HepG2 (cell line): ENCODE data around the gene RETREG2. TPM values are rescaled to one million over a fixed set of nuclear protein-coding genes. Genes with fewer than 3 reads are reported as not detected.
A peak's percentile ranks its signal among the peaks of the same experiment; 100 is the strongest.

ENCODE experiments used
- CC2D1A ChIP-seq: sonication (generic); formaldehyde crosslinking; IDR thresholded peaks from 2 replicates; pipeline ENCODE4 v1.8.1; 2023; ENCODE audit warnings: mild to moderate bottlenecking, missing genetic modification reagents
- CCDC6 ChIP-seq: sonication (generic); formaldehyde crosslinking; IDR thresholded peaks from 2 replicates; pipeline ENCODE4 v1.8.1; 2022; ENCODE audit warnings: mild to moderate bottlenecking, missing genetic modification reagents, moderate library complexity
- ERF ChIP-seq: IDR thresholded peaks from 2 replicates; pipeline ENCODE4 v1.6.1; 2018; ENCODE audit warnings: missing biosample characterization, missing genetic modification reagents
- IRF2 ChIP-seq: IDR thresholded peaks from 2 replicates; pipeline ENCODE4 v1.6.1; 2018; ENCODE audit warnings: missing genetic modification reagents, missing compliant biosample characterization
- MED13 ChIP-seq: sonication (generic); formaldehyde crosslinking; IDR thresholded peaks from 2 replicates; pipeline ENCODE4 v1.5.0; 2020; ENCODE audit warnings: missing genetic modification reagents
- NFYB ChIP-seq: sonication (generic); formaldehyde crosslinking; IDR thresholded peaks from 2 replicates; pipeline ENCODE4 v1.4.0; 2020; ENCODE audit warnings: missing genetic modification reagents
- RARA ChIP-seq: IDR thresholded peaks from 2 replicates; pipeline ENCODE4 v1.6.1; 2016; ENCODE audit warnings: missing genetic modification reagents, missing compliant biosample characterization
- SOX13 ChIP-seq, 3 experiments: fragments of 450-650 bp in 1 of 3; sonication (generic) in 1 of 3; formaldehyde crosslinking in 1 of 3; IDR thresholded peaks in 2 of 3; conservative IDR thresholded peaks in 1 of 3; 2 replicates each; pipeline versions ENCODE4 v1.5.0 to v1.6.1; 2016 to 2020; ENCODE audit warnings: antibody characterized with exemption in 1 of 3, mild to moderate bottlenecking in 1 of 3, missing compliant biosample characterization in 1 of 3, missing genetic modification reagents in 1 of 3, moderate library complexity in 1 of 3
- STAG1 ChIP-seq: sonication (generic); formaldehyde crosslinking; IDR thresholded peaks from 2 replicates; pipeline ENCODE4 v1.4.0; 2020; ENCODE audit warnings: missing genetic modification reagents
- TFDP2 ChIP-seq: sonication (generic); formaldehyde crosslinking; IDR thresholded peaks from 2 replicates; pipeline ENCODE4 v1.4.0; 2020; ENCODE audit warnings: missing genetic modification reagents
- ZBTB49 ChIP-seq: sonication (generic); formaldehyde crosslinking; IDR thresholded peaks from 2 replicates; pipeline ENCODE4 v1.4.0; 2020; ENCODE audit warnings: missing genetic modification reagents, borderline replicate concordance
- ZBTB7A ChIP-seq: sonication (generic); formaldehyde crosslinking; IDR thresholded peaks from 2 replicates; pipeline ENCODE4 v1.8.0; 2022; ENCODE audit warnings: mild to moderate bottlenecking, missing genetic modification reagents
- ZFP90 ChIP-seq: sonication (generic); formaldehyde crosslinking; IDR thresholded peaks from 2 replicates; pipeline ENCODE4 v1.8.0; 2022; ENCODE audit warnings: missing genetic modification reagents, mild to moderate bottlenecking, inconsistent platforms, borderline replicate concordance
- ZNF17 ChIP-seq: sonication (generic); formaldehyde crosslinking; IDR thresholded peaks from 2 replicates; pipeline ENCODE4 v1.5.0; 2020; ENCODE audit warnings: mild to moderate bottlenecking, missing genetic modification reagents
- ZNF253 ChIP-seq: sonication (generic); formaldehyde crosslinking; IDR thresholded peaks from 2 replicates; pipeline ENCODE4 v1.8.0; 2022; ENCODE audit warnings: mild to moderate bottlenecking, missing genetic modification reagents, borderline replicate concordance
- ZNF337 ChIP-seq: sonication (generic); formaldehyde crosslinking; IDR thresholded peaks from 2 replicates; pipeline ENCODE4 v1.5.1; 2020; ENCODE audit warnings: missing genetic modification reagents, low read depth, mild to moderate bottlenecking, borderline replicate concordance
- ZNF530 ChIP-seq: sonication (generic); formaldehyde crosslinking; IDR thresholded peaks from 2 replicates; pipeline ENCODE4 v1.5.0; 2020; ENCODE audit warnings: low read depth, mild to moderate bottlenecking, missing genetic modification reagents
- ZNF567 ChIP-seq: sonication (generic); formaldehyde crosslinking; IDR thresholded peaks from 2 replicates; pipeline ENCODE4 v1.8.1; 2023; ENCODE audit warnings: mild to moderate bottlenecking, missing genetic modification reagents, borderline replicate concordance
- ZNF761 ChIP-seq: sonication (generic); formaldehyde crosslinking; conservative IDR thresholded peaks from 2 replicates; pipeline ENCODE4 v1.4.0; 2020; ENCODE audit warnings: mild to moderate bottlenecking, missing genetic modification reagents
- ZNF773 ChIP-seq: sonication (generic); formaldehyde crosslinking; IDR thresholded peaks from 2 replicates; pipeline ENCODE4 v1.4.0; 2020; ENCODE audit warnings: missing genetic modification reagents, borderline replicate concordance
- ZNF839 ChIP-seq: sonication (generic); formaldehyde crosslinking; IDR thresholded peaks from 2 replicates; pipeline ENCODE4 v1.4.0; 2020; ENCODE audit warnings: missing genetic modification reagents, mild to moderate bottlenecking, borderline replicate concordance
- polyA plus RNA-seq, 8 experiments: library from polyadenylated mRNA; depleted of rRNA in 3 of 8; stranded (reverse) in 7 of 8; unstranded in 1 of 8; fragments of >200 nt; fragmentation: Illumina TruSeq in 4 of 8; extraction: Trizol in 4 of 8; gene quantifications; 2 replicates each; pipeline versions ENCODE4 v1.2.1 to v1.2.3, GENCODE V29; 2011 to 2016; ENCODE audit warnings: low read depth in 4 of 8, missing spikeins in 1 of 8, mixed read lengths in 1 of 8; ENCODE audit not compliant: insufficient read depth in 1 of 8
- total RNA-seq, 5 experiments: library from RNA; depleted of rRNA; stranded (reverse); fragments of >200 nt; fragmentation: Illumina TruSeq; extraction: Trizol; gene quantifications; 2 replicates each; pipeline ENCODE4 v1.2.3, GENCODE V29; 2016; ENCODE audit warnings: low read depth in 1 of 5
- TF ChIP-seq, protein P1 (sequence below): sonication (generic); formaldehyde crosslinking; IDR thresholded peaks from 2 replicates; pipeline ENCODE4 v1.5.0; 2020; ENCODE audit warnings: missing genetic modification reagents, mild to moderate bottlenecking, borderline replicate concordance
- TF ChIP-seq, protein P2 (sequence below): sonication (generic); formaldehyde crosslinking; IDR thresholded peaks from 2 replicates; pipeline ENCODE4 v1.8.1; 2023; ENCODE audit warnings: mild to moderate bottlenecking, moderate library complexity, missing genetic modification reagents

The RETREG2 gene
- total and polyA plus RNA-seq, 2 of the 13 experiments (the other 11 are each of a cell fraction or from before 2014, with no cell fraction given) = 86.0 to 134 TPM

GRCh38 chr2:219230059-219230540 is 52.0 kb downstream of the RETREG2 start (continued):
- TF ChIP-seq MED13 (no peak), ZNF17 (CRISPR knock-in tag) (0 out of 2 replicates have a peak, but pooled peaks have one; percentile 5), ERF (CRISPR knock-in tag) (0 out of 2 replicates have a peak, but pooled peaks have one; percentile 4), RARA (CRISPR knock-in tag) (0 out of 2 replicates have a peak, but pooled peaks have one; percentile 12), ZNF530 (no peak), ZNF761 (CRISPR knock-in tag) (peak; percentile 63; the same call in 1 of the 2 replicates), ZNF253 (CRISPR knock-in tag) (0 out of 2 replicates have a peak, but pooled peaks have one; percentile 9), ZNF567 (CRISPR knock-in tag) (0 out of 2 replicates have a peak, but pooled peaks have one; percentile 61), ZFP90 (peak; percentile 66), ZBTB7A (CRISPR knock-in tag) (no peak), ZNF839 (CRISPR knock-in tag) (peak; percentile 89; the same call in 1 of the 2 replicates), CCDC6 (peak; percentile 59), IRF2 (no peak), ZNF773 (CRISPR knock-in tag) (0 out of 2 replicates have a peak, but pooled peaks have one; percentile 6), ZNF337 (CRISPR knock-in tag) (peak; percentile 76; the same call in 1 of the 2 replicates), STAG1 (CRISPR knock-in tag) (peak; percentile 31), TFDP2 (CRISPR knock-in tag) (peak; percentile 33; the same call in 1 of the 2 replicates), ZBTB49 (CRISPR knock-in tag) (peak; percentile 76; the same call in 1 of the 2 replicates), SOX13 (IDR thresholded peaks at IDR 0.05) (no peak), SOX13 (CRISPR knock-in tag; conservative IDR thresholded peaks at IDR 0.05 in 1 of 2, IDR thresholded peaks at IDR 0.05 in 1 of 2) (0 out of 4 replicates have a peak, but pooled peaks of 1 of the 2 experiments have one; percentile 6), NFYB (no peak), CC2D1A (no peak)
- TF ChIP-seq, protein P1, sequence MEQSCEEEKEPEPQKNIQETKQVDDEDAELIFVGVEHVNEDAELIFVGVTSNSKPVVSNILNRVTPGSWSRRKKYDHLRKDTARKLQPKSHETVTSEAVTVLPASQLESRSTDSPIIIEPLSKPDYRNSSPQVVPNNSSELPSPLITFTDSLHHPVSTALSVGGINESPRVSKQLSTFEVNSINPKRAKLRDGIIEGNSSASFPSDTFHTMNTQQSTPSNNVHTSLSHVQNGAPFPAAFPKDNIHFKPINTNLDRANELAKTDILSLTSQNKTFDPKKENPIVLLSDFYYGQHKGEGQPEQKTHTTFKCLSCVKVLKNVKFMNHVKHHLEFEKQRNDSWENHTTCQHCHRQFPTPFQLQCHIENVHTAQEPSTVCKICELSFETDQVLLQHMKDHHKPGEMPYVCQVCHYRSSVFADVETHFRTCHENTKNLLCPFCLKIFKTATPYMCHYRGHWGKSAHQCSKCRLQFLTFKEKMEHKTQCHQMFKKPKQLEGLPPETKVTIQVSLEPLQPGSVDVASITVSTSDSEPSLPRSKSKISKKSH = 0 out of 2 replicates have a peak, but pooled peaks have one; percentile 3
- TF ChIP-seq, protein P2, sequence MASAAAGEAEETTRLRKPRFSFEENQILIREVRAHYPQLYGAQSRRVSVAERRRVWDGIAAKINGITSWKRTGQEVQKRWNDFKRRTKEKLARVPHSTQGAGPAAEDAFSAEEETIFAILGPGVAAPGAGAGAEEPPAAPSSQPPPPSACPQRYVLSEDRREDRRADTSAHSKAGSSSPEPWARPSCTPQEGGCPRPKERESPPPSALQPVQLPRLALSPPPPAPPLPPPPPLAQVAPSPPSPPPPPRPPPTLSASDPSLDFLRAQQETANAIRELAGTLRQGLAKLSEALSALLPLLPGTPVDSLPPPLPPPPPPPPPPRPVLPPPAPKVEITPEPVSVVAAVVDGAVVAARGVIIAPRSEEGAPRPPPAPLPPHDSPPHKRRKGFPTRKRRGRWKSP (CRISPR knock-in tag) = 0 out of 2 replicates have a peak, but pooled peaks have one; percentile 8
